Mesenchymal stem cell (in vitro differentiated cells and primary cell): ENCODE results near the gene TNS1.

Experiments
- DNase-seq: peaks from one replicate; pipeline ENCODE4 v3.0.0-alpha.2; 2013
- H2AFZ ChIP-seq: one replicate; pipeline ENCODE4 v1.6.1; 2013; ENCODE audit warnings: low read depth, mild to moderate bottlenecking, control low read depth, inconsistent platforms, low read length, moderate library complexity
- H2AK5ac ChIP-seq: 2 replicates; pipeline ENCODE4 v1.6.1; 2013; ENCODE audit warnings: low read length, moderate library complexity, mild to moderate bottlenecking, inconsistent platforms; ENCODE audit not compliant: severe bottlenecking
- H2BK120ac ChIP-seq: one replicate; pipeline ENCODE4 v1.6.1; 2013; ENCODE audit warnings: low read depth, mild to moderate bottlenecking, inconsistent platforms, low read length, moderate library complexity
- H2BK12ac ChIP-seq, 2 experiments: one replicate each; pipeline ENCODE4 v1.6.1; 2013; ENCODE audit warnings: inconsistent platforms in 2 of 2, low read length in 2 of 2, mild to moderate bottlenecking in 2 of 2, moderate library complexity in 2 of 2, control low read depth in 1 of 2
- H2BK15ac ChIP-seq: one replicate; pipeline ENCODE4 v1.6.1; 2013; ENCODE audit warnings: mild to moderate bottlenecking, low read depth, inconsistent platforms; ENCODE audit not compliant: poor library complexity, severe bottlenecking
- H2BK5ac ChIP-seq: 2 replicates; pipeline ENCODE4 v1.6.1; 2013; ENCODE audit warnings: low read depth, mild to moderate bottlenecking, low read length, control low read depth, inconsistent platforms; ENCODE audit not compliant: poor library complexity, severe bottlenecking
- H3K14ac ChIP-seq, 2 experiments: one replicate each; pipeline ENCODE4 v1.6.1; 2013; ENCODE audit warnings: inconsistent platforms in 2 of 2, low read length in 2 of 2, control low read depth in 1 of 2, mild to moderate bottlenecking in 1 of 2, moderate library complexity in 1 of 2
- H3K18ac ChIP-seq, 2 experiments: one replicate each; pipeline ENCODE4 v1.6.1; 2013; ENCODE audit warnings: inconsistent platforms in 2 of 2, low read length in 2 of 2, control low read depth in 1 of 2, low read depth in 1 of 2, mild to moderate bottlenecking in 1 of 2
- H3K23ac ChIP-seq, 2 experiments: one replicate each; pipeline ENCODE4 v1.6.1; 2013; ENCODE audit warnings: inconsistent platforms in 2 of 2, low read length in 2 of 2, mild to moderate bottlenecking in 2 of 2, moderate library complexity in 2 of 2, control low read depth in 1 of 2
- H3K27ac ChIP-seq: 2 replicates; pipeline ENCODE4 v1.5.1; 2013; ENCODE audit warnings: mild to moderate bottlenecking, moderate library complexity, low read length, control low read depth, inconsistent platforms; ENCODE audit not compliant: poor library complexity, severe bottlenecking
- H3K27me3 ChIP-seq, 2 experiments: 2 replicates each; pipeline versions ENCODE4 v1.6.1 to v1.7.0; 2013; ENCODE audit warnings: low read length in 2 of 2, mild to moderate bottlenecking in 2 of 2, moderate library complexity in 2 of 2, control low read depth in 1 of 2, inconsistent platforms in 1 of 2; ENCODE audit not compliant: control insufficient read depth in 1 of 2, insufficient read depth in 1 of 2
- H3K36me3 ChIP-seq, 2 experiments: 2 replicates each; pipeline versions ENCODE4 v1.6.1 to v1.7.0; 2013; ENCODE audit warnings: low read length in 2 of 2, control low read depth in 1 of 2, inconsistent platforms in 1 of 2, low read depth in 1 of 2, mild to moderate bottlenecking in 1 of 2; ENCODE audit not compliant: insufficient read depth in 2 of 2, control insufficient read depth in 1 of 2
- H3K4ac ChIP-seq, 2 experiments: one replicate each; pipeline ENCODE4 v1.6.1; 2013; ENCODE audit warnings: inconsistent platforms in 2 of 2, low read length in 2 of 2, mild to moderate bottlenecking in 2 of 2, moderate library complexity in 2 of 2, control low read depth in 1 of 2, low read depth in 1 of 2
- H3K4me1 ChIP-seq: 2 replicates; pipeline ENCODE4 v1.6.1; 2013; ENCODE audit warnings: low read depth, low read length, control low read depth; ENCODE audit not compliant: control insufficient read depth, insufficient read depth
- H3K4me2 ChIP-seq: 2 replicates; pipeline ENCODE4 v1.6.1; 2013; ENCODE audit warnings: low read length, mild to moderate bottlenecking, inconsistent platforms; ENCODE audit not compliant: poor library complexity, severe bottlenecking
- H3K4me3 ChIP-seq, 2 experiments: 2 replicates each; pipeline versions ENCODE4 v1.5.1 to v1.7.0; 2013; ENCODE audit warnings: low read length in 2 of 2, mild to moderate bottlenecking in 2 of 2, control low read depth in 1 of 2, low read depth in 1 of 2; ENCODE audit not compliant: insufficient read depth in 1 of 2
- H3K79me1 ChIP-seq: replicated peaks from 2 replicates; pipeline ENCODE4 v1.6.1; 2013; ENCODE audit warnings: mild to moderate bottlenecking, control low read depth, low read length, inconsistent platforms; ENCODE audit not compliant: poor library complexity, severe bottlenecking
- H3K9ac ChIP-seq: 2 replicates; pipeline ENCODE4 v1.7.0; 2013; ENCODE audit warnings: mild to moderate bottlenecking, low read length, moderate library complexity
- H3K9me3 ChIP-seq: 2 replicates; pipeline ENCODE4 v1.7.0; 2013; ENCODE audit warnings: mild to moderate bottlenecking, low read length; ENCODE audit not compliant: control insufficient read depth
- H4K8ac ChIP-seq: one replicate; pipeline ENCODE4 v1.6.1; 2013; ENCODE audit warnings: inconsistent platforms, mild to moderate bottlenecking, low read length, moderate library complexity
- H4K91ac ChIP-seq: one replicate; pipeline ENCODE4 v1.6.1; 2013; ENCODE audit warnings: mild to moderate bottlenecking, low read length, inconsistent platforms
- WGBS: methylation state at CpG from one replicate; pipeline ENCODE4 v1.1.7; 2013; ENCODE audit warnings: mixed read lengths; 5-methylcytosine and 5-hydroxymethylcytosine counted together

Gene TNS1

GRCh38 chr2:217934321-217935131 lies 68.3 kb downstream of the TNS1 start:
- Histone ChIP-seq H3K79me1 (peaks cover 15% of the 10 kb centered on the region), H3K18ac (peak overlapping the region; percentile 14 to 51), H3K9ac (peak overlapping the region; percentile 62), H3K4me1 (peaks cover 64% of the 10 kb centered on the region), H2BK15ac (no peak overlapping the region), H3K36me3 (peaks cover 7 to 8% of the 10 kb centered on the region in 2 experiments), H2BK5ac (no peak overlapping the region), H2AK5ac (peak overlapping the region; percentile 63), H2AFZ (no peak overlapping the region), H4K8ac (no peak overlapping the region), H4K91ac (no peak overlapping the region), H2BK120ac (no peak overlapping the region), H3K4me3 (peak overlapping the region in 1 of 2 experiments; percentile 31), H3K23ac (no peak overlapping the region), H3K27me3 (no peaks in the 10 kb centered on the region), H3K4me2 (no peak overlapping the region), H3K14ac (no peak overlapping the region), H2BK12ac (peak overlapping the region in 1 of 2 experiments; percentile 27), H3K9me3 (no peaks in the 10 kb centered on the region), H3K27ac (peak overlapping the region; percentile 63), H3K4ac (peak overlapping the region in 1 of 2 experiments; percentile 35)
- peak; percentile 85 for DNase-seq
- 32% methylated on average over 9 of the region's 13 CpGs for WGBS

DNA sequence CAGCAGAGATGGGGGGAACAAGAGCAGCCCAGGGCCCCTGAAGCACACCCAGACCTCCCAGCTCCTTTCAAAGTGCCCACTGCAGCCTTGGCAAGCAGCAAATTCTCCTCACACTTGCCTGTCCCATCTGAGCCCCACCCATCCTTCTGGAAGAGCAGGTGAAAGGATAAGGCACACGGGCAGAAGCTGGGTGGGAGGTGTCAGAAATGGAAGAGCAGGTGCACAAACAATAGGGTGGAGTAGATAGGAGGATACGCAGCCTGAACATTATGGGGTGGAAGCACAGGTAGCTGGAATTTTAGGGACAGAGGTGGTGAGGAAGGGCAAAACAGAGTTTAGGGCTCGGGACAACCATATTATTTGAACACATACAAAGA lies 69.2 kb downstream of the TNS1 start:
- peak overlapping the region in 1 of 2 experiments; percentile 2 for H3K4ac ChIP-seq
- H3K9ac ChIP-seq: no peak overlapping the region
- H2AFZ ChIP-seq: no peak overlapping the region
- H3K4me3 ChIP-seq: no peak overlapping the region
- H2BK12ac ChIP-seq: no peak overlapping the region
- DNase-seq: no peak
- no peak overlapping the region for H3K18ac ChIP-seq
- H3K14ac ChIP-seq: no peak overlapping the region
- H2AK5ac ChIP-seq: no peak overlapping the region
- no peak overlapping the region for H2BK120ac ChIP-seq
- 94% methylated on average over 2 of the region's 3 CpGs for WGBS
- H3K79me1 ChIP-seq: peaks cover 22% of the 10 kb centered on the region
- no peak overlapping the region for H2BK15ac ChIP-seq
- H4K8ac ChIP-seq: no peak overlapping the region
- peak overlapping the region; percentile 63 for H3K27ac ChIP-seq
- no peak overlapping the region for H4K91ac ChIP-seq
- H3K9me3 ChIP-seq: no peaks in the 10 kb centered on the region
- H3K27me3 ChIP-seq: no peaks in the 10 kb centered on the region
- H2BK5ac ChIP-seq: no peak overlapping the region
- H3K4me2 ChIP-seq: no peak overlapping the region
- no peak overlapping the region for H3K23ac ChIP-seq
- peaks cover 4 to 8% of the 10 kb centered on the region in 2 experiments for H3K36me3 ChIP-seq
- peaks cover 71% of the 10 kb centered on the region for H3K4me1 ChIP-seq

DNA sequence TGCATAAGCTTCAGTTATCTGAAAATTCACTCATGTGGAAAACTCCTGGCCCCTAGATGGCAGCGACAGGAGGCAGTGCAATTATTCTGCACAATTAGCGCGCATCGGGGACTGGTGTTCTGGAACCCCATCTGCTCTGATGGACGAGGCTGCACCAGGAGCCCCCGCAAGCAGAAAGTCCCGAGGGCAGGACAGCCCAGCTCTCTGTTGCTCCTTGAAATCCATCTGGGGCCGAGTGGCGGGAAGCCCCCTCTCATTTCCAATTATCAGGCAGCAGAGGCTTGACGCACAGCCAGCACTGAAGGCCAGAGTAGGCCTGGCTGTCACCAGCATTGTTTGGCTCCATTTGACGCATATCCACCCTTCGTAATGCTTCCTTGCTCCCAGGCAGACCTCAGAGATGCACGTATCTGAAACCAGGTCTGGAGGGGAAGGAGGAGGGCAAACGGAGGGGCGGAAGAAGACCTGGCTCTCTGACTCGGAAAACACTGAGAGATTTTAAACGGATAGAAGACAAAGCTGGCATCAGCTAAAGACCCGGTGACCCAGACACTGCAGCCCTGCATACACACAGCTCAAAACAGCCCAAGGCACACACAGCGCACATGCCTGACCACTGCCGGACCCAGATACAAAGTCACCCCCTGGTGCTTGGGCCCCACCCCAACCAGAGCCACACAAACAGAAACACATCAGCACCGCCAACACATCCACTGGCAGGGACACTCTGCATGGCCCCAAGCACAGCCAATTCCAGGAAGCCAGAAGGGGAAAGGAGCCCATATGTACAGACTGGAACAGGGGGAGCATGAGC lies 69.8 kb downstream of the TNS1 start:
- no peak overlapping the region for H2AK5ac ChIP-seq
- no peak overlapping the region for H2BK15ac ChIP-seq
- H3K79me1 ChIP-seq: peaks cover 27% of the 10 kb centered on the region
- peaks cover 0 to 8% of the 10 kb centered on the region in 2 experiments for H3K36me3 ChIP-seq
- no peak overlapping the region for H4K8ac ChIP-seq
- H2BK5ac ChIP-seq: no peak overlapping the region
- DNase-seq: no peak
- no peak overlapping the region for H4K91ac ChIP-seq
- no peaks in the 10 kb centered on the region for H3K9me3 ChIP-seq
- H3K4me2 ChIP-seq: no peak overlapping the region
- H2AFZ ChIP-seq: no peak overlapping the region
- H2BK12ac ChIP-seq: no peak overlapping the region
- WGBS: 74% methylated on average over 19 of the region's 21 CpGs
- no peaks in the 10 kb centered on the region for H3K27me3 ChIP-seq
- no peak overlapping the region for H3K23ac ChIP-seq
- H3K18ac ChIP-seq: no peak overlapping the region
- peaks cover 74% of the 10 kb centered on the region for H3K4me1 ChIP-seq
- no peak overlapping the region for H3K4me3 ChIP-seq
- H3K27ac ChIP-seq: no peak overlapping the region
- no peak overlapping the region for H3K9ac ChIP-seq
- no peak overlapping the region for H3K14ac ChIP-seq
- H2BK120ac ChIP-seq: no peak overlapping the region
- H3K4ac ChIP-seq: peak overlapping the region in 1 of 2 experiments; percentile 2
